Kidney epithelial cell (primary cell): ENCODE measurements around the gene BAIAP3. TPM values are rescaled to one million over a fixed set of nuclear protein-coding genes. Genes with fewer than 3 reads are reported as not detected.

Experiments
- DNase-seq: peaks from one replicate; pipeline ENCODE4 v3.0.0-alpha.2; 2010; ENCODE audit warnings: low read depth
- H3K27me3 ChIP-seq: 2 replicates; pipeline ENCODE4 v1.6.0; 2011; ENCODE audit warnings: low read length; ENCODE audit not compliant: control insufficient read depth, insufficient read depth
- H3K36me3 ChIP-seq: 2 replicates; pipeline ENCODE4 v1.5.1; 2011; ENCODE audit warnings: low read length; ENCODE audit not compliant: control insufficient read depth, insufficient read depth
- H3K4me3 ChIP-seq: 2 replicates; pipeline ENCODE4 v1.5.1; 2011; ENCODE audit warnings: low read depth, mild to moderate bottlenecking, control low read depth, low read length
- total RNA-seq: library from RNA; depleted of rRNA; stranded (reverse); fragments of >200 nt; gene quantifications from 2 replicates; pipeline ENCODE4 v1.2.3, GENCODE V29; 2015
- TF ChIP-seq, protein P1 (sequence below): IDR thresholded peaks from 2 replicates; pipeline ENCODE4 v1.5.1; 2011; ENCODE audit warnings: mild to moderate bottlenecking, moderate library complexity, low read length, control low read depth, inconsistent platforms; ENCODE audit not compliant: insufficient read depth, poor library complexity, severe bottlenecking

BAIAP3 gene
- total RNA-seq, 1 donor from 2014 or later: 5.8 TPM

GRCh38 chr16:1379304-1380076 is 46.0 kb downstream of the BAIAP3 start:
- H3K27me3 ChIP-seq: no peaks in the 10 kb centered on the region
- no peaks in the 10 kb centered on the region for H3K36me3 ChIP-seq
- peak overlapping the region; percentile 62 for H3K4me3 ChIP-seq
- no peak for DNase-seq
- TF ChIP-seq, protein P1, sequence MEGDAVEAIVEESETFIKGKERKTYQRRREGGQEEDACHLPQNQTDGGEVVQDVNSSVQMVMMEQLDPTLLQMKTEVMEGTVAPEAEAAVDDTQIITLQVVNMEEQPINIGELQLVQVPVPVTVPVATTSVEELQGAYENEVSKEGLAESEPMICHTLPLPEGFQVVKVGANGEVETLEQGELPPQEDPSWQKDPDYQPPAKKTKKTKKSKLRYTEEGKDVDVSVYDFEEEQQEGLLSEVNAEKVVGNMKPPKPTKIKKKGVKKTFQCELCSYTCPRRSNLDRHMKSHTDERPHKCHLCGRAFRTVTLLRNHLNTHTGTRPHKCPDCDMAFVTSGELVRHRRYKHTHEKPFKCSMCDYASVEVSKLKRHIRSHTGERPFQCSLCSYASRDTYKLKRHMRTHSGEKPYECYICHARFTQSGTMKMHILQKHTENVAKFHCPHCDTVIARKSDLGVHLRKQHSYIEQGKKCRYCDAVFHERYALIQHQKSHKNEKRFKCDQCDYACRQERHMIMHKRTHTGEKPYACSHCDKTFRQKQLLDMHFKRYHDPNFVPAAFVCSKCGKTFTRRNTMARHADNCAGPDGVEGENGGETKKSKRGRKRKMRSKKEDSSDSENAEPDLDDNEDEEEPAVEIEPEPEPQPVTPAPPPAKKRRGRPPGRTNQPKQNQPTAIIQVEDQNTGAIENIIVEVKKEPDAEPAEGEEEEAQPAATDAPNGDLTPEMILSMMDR: no peak

DNA sequence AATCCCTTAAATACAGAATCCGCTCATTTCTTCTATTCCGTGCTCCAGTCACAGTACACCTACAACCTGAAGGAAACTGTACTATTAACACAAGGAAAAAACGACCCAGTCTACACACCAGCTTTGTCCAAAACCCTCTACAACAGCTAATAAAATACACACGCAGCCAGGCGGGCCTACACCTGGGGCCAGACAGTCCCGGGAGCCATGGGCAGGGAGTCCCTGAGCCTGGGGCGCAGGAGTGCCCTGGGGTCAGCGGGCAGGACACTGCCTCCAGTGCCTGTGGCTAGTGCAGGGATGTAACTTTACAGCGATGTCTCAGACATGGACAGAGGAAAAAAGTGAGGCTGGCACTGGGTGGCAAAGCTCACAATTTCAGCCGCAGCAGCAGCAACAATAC is 46.8 kb downstream of the BAIAP3 start:
- H3K36me3 ChIP-seq: no peaks in the 10 kb centered on the region
- H3K4me3 ChIP-seq: peak overlapping the region; percentile 62

DNA sequence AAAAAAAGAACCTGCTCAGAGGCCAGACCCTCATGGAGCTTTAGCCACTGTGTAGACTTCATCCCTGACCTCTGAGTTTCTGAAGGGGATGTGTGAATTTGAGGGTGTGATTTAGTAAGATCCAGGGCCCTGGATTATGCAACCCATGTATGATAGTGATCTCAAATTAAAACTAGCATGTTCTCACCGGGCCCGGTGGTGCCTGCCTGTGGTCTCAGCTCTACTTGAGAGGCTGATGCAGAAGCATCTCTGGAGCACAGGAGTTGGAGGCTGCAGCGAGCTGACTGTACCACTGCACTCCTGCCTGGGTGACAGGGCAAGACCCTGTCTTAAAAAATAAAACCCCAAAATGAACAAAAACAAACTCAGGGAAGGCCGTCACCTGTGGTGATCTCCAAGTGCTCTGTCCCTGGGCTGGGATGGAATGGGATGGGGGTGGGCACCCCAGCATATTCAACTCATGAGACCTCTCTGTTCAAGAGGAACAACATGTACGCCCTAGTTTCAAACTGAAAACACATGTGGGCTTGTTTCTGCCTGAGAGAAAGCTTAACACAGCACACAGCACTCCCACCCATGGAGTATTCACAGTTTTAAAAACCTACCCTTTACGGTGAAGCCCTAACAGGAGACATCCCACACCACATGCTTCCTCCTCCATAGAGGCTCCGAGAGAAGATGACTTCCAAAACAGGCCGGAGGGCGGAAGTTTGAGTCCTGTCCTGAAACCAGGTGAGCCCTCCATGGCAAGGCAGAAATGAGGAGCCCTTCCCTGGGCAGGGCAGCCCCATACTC is 48.4 kb downstream of the BAIAP3 start:
- Histone ChIP-seq H3K4me3 (no peak overlapping the region), H3K27me3 (no peaks in the 10 kb centered on the region), H3K36me3 (no peaks in the 10 kb centered on the region)
- no peak for DNase-seq
- TF ChIP-seq, protein P1: no peak

More for the DNA sequence above, 46.8 kb downstream of the BAIAP3 start:
- DNase-seq: no peak
- no peaks in the 10 kb centered on the region for H3K27me3 ChIP-seq
- TF ChIP-seq, protein P1: no peak

DNA sequence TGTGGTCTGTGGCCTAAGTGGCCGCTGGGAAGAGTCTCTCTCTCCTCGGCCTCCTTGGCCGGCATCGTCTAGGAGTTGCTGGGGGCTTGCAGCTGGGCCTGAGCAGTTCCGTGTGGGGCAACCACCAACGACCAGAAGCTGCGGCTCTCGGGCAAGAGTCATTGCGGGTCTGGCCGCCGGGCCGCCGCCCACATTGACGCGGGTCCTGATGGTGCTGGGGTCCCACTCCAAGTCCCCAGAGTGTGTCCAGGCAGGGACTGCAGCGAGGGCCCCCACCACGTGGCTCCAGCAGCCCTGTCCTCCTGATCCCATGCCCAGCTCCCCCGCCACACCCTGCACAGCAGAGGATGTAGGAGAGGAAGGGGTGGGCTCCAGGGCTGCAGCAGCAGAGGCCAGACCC is 50.1 kb downstream of the BAIAP3 start:
- TF ChIP-seq, protein P1: no peak
- Histone ChIP-seq H3K4me3 (no peak overlapping the region), H3K27me3 (no peaks in the 10 kb centered on the region), H3K36me3 (no peaks in the 10 kb centered on the region)
- no peak for DNase-seq

DNA sequence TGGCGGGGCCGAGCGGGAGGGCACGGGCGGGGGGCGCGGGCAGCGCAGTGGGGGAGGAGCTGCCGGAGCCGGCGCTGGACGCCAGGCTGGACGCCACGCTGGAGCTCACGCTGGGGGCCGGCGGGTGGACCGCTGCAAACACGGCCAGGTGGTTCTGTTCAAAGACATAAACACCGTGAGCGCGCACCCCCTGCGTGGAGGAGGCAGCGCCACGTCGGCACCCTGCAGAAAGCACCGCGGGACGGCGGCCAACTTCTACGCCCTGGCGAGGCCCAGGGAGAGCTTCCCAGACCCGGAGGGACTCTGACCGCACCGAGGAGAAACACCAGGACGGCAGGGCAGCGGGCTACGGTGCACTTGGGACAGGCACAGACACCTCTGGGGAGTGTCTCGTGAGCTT is 51.8 kb downstream of the BAIAP3 start:
- no peak for DNase-seq
- Histone ChIP-seq H3K4me3 (no peak overlapping the region), H3K36me3 (no peaks in the 10 kb centered on the region), H3K27me3 (no peaks in the 10 kb centered on the region)
- TF ChIP-seq, protein P1: no peak
